Measurements from ENCODE around the gene TMEM59. TPM values are rescaled to one million over a fixed set of nuclear protein-coding genes. Genes with fewer than 3 reads are reported as not detected.

TMEM59 gene
- total RNA-seq, 6 experiments from 2014 or later = 133 to 379 (median 280) TPM

DNA sequence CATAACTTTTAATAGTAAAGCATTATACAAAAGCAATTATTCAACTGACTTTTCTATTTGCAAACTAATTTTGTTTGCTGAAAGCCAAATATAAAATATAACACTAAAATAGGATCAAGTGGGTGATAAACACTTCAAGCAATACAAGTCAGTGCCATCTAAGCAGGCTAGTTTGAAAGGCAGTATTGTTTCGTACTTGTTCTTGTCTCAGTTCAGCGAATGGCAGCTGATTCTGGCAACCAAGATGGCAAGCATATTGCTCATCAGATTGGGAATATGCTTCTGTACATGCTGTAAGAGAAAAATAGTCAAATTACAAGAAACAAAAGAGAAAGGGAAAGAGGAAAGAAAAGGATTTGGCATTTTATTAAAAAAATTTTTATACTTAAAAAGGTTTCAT, 7.5 kb downstream of the TMEM59 start:
- Histone ChIP-seq H3K27ac (no peak overlapping the region), H3K36me3 (peaks cover 7 to 32% (median 19%) of the 10 kb centered on the region in 4 donors), H3K4me3 (no peak overlapping the region), H3K4me1 (peaks cover 0 to 18% (median 4%) of the 10 kb centered on the region in 4 donors), H3K9me3 (no peaks in the 10 kb centered on the region), H3K27me3 (no peaks in the 10 kb centered on the region)
- intact Hi-C loops (cut with DNase I) = no loop called here
- ATAC-seq (no peak), DNase-seq (no peak)
- 86% methylated on average over 2 of the region's 2 CpGs for WGBS (ENCODE audit: insufficient coverage, low coverage, low lambda C conversion rate, missing lambda C conversion rate)
- TF ChIP-seq, protein P1, sequence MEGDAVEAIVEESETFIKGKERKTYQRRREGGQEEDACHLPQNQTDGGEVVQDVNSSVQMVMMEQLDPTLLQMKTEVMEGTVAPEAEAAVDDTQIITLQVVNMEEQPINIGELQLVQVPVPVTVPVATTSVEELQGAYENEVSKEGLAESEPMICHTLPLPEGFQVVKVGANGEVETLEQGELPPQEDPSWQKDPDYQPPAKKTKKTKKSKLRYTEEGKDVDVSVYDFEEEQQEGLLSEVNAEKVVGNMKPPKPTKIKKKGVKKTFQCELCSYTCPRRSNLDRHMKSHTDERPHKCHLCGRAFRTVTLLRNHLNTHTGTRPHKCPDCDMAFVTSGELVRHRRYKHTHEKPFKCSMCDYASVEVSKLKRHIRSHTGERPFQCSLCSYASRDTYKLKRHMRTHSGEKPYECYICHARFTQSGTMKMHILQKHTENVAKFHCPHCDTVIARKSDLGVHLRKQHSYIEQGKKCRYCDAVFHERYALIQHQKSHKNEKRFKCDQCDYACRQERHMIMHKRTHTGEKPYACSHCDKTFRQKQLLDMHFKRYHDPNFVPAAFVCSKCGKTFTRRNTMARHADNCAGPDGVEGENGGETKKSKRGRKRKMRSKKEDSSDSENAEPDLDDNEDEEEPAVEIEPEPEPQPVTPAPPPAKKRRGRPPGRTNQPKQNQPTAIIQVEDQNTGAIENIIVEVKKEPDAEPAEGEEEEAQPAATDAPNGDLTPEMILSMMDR (IDR thresholded peaks at IDR 0.05) = no peak
- no peak for TF ChIP-seq POLR2A (IDR thresholded peaks at IDR 0.05)

DNA sequence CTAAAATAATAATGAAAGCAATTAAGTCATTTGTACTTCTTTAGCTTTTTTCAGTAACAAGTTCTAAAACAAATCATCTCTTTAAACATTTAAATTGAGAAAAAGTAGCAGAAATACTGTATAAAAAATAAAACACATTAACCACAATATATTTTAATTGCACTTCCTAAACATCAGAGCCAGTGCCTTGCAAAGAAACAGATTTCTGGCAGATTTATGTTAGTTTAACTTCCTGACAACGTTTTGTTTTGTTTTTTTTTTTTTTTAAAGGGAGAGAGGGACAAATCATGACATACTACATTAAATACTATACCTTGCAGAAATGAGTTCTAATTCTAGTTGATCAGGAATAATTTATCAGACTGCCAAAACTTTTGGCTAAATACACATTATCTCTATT, 11.2 kb downstream of the TMEM59 start:
- intact Hi-C loops (cut with DNase I) = no loop called here
- peaks cover 12 to 66% (median 33%) of the 10 kb centered on the region in 4 donors for H3K36me3 ChIP-seq

DNA sequence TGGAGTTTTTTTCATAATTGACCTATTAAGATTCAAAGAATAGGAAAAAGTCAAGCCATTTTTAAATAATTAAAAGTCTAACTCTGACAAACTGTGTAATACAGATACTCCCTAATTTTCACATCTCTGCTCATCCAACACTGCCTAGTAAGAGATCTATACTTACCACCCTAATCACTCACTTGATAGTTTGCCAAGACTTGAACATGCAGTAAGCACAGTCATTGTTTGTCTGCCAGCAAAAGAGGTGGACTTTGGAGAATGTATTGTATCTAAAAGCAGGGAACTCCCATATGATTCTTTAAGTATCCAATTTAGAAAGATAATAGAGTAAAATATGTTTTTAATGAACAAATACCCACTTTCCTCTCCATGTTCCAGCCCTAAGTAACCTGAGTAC, 15.5 kb downstream of the TMEM59 start:
- Histone ChIP-seq H3K36me3 (peaks cover 12 to 96% (median 37%) of the 10 kb centered on the region in 4 donors), H3K27ac (no peak overlapping the region), H3K27me3 (no peaks in the 10 kb centered on the region), H3K4me3 (no peak overlapping the region), H3K4me1 (no peaks in the 10 kb centered on the region), H3K9me3 (no peaks in the 10 kb centered on the region)
- DNase-seq (no peak), ATAC-seq (peak in 1 of 4 donors; percentile 44)
- TF ChIP-seq, protein P1 (IDR thresholded peaks at IDR 0.05) = no peak
- TF ChIP-seq POLR2A (IDR thresholded peaks at IDR 0.05) = no peak
- intact Hi-C loops (cut with DNase I) = no loop called here

More for the DNA sequence above, 11.2 kb downstream of the TMEM59 start:
- Histone ChIP-seq H3K4me1 (peaks cover 0 to 11% (median 4%) of the 10 kb centered on the region in 4 donors), H3K27me3 (no peaks in the 10 kb centered on the region), H3K27ac (no peak overlapping the region), H3K4me3 (no peak overlapping the region), H3K9me3 (no peaks in the 10 kb centered on the region)
- WGBS (ENCODE audit: insufficient coverage, low coverage, low lambda C conversion rate, missing lambda C conversion rate) = 4% methylated on average over 1 of the region's 1 CpG
- ATAC-seq (no peak), DNase-seq (no peak)
- TF ChIP-seq, protein P1 (IDR thresholded peaks at IDR 0.05) = no peak
- no peak for TF ChIP-seq POLR2A (IDR thresholded peaks at IDR 0.05)

DNA sequence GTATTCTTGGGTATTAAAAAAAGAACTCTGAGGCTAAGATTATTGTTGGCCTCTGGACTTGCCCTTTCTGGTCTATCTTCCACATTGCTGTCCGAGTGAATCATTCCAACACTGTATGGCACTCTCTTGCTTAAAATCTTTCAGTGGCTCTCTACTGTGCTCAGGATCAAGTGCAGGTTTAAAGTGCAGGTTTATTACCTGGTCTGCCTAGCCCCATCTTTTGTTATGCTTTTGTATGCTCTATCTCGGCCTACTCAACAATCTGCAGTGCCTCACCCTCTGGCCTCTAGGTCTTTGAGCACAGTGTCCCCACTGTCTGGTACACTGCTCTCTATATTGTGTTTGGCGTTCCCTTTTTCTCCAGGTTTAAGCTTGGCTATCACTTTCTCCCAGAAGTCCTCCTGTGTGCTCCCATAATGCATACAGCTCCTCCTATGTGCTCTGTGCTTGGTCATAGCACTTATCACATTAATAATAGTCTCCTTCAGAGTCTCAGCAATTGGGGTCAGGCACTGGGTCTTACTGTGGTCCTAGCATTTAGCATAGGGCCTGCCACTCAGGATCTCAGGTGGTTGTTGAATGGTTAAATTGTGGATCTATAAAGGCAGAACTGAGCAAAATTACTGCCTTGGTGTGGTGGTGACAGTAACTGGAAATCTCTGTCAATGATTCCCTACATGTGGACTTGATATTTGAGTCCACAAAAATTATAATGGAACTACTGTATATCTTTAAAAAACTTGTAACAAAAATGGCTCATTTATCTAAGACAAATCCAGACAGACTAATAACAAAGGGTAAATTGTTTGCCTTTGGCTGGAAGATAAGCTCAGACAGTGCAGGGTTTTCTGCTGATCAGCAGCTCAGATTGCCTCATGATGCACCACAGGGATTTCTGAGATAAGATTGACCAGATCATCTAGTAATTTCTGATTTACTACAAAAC, 24.4 kb downstream of the TMEM59 start:
- no peak for TF ChIP-seq POLR2A (IDR thresholded peaks at IDR 0.05)
- TF ChIP-seq, protein P1 (IDR thresholded peaks at IDR 0.05) = no peak
- Histone ChIP-seq H3K27me3 (no peaks in the 10 kb centered on the region), H3K4me1 (peaks cover 0 to 10% (median 0%) of the 10 kb centered on the region in 4 donors), H3K36me3 (peaks cover 0 to 29% (median 0%) of the 10 kb centered on the region in 4 donors), H3K9me3 (no peaks in the 10 kb centered on the region), H3K27ac (no peak overlapping the region), H3K4me3 (no peak overlapping the region)
- peak in 2 of 4 donors; percentile 21 to 60 for ATAC-seq
- intact Hi-C loops (cut with DNase I) = no loop called here
- DNase-seq = no peak
- WGBS (ENCODE audit: insufficient coverage, low coverage, low lambda C conversion rate, missing lambda C conversion rate) = 86% methylated on average over 3 of the region's 3 CpGs
